Measurements from ENCODE around the gene PLCG1. TPM values are rescaled to one million over a fixed set of nuclear protein-coding genes. Genes with fewer than 3 reads are reported as not detected.

Gene PLCG1
- polyA plus RNA-seq, 4 donors, result 27.6 to 106 (median 51.2) TPM

DNA sequence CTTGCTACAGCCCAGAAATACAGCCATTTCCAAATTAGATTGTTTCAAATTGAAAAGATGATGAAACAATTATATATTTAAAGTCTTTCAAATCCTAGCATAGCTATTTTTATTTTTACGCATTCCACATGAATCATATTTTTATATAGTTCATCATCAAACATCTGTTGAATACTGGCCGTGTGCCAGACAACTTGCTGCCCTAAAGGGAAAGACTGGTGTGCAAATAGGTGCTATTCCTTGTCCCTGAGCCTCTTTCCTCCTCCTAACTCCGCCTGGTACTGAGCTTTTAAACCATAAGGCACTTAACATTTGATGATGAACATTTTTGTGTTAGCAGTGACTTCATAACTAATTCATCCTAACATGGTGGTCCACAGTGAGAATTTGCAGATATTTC is 18.7 kb upstream of the PLCG1 start:
- WGBS, 3 donors, result 77 to 81% (median 79%) methylated on average over 3 of the region's 3 CpGs
- FAIRE-seq, result no peak
- no peaks in the 10 kb centered on the region for H3K9me3 ChIP-seq (ENCODE audit: control insufficient read depth in 2 of 2, insufficient read depth in 1 of 2, low read depth in 1 of 2, low read length in 1 of 2)
- H3K4me1 ChIP-seq (ENCODE audit: control insufficient read depth in 3 of 3, insufficient read depth in 2 of 3, low read depth in 1 of 3, low read length in 2 of 3), result peaks cover 0 to 1% (median 0%) of the 10 kb centered on the region in 3 donors
- H3K27me3 ChIP-seq (ENCODE audit: control insufficient read depth in 3 of 3, insufficient read depth in 3 of 3, low read length in 3 of 3), result no peaks in the 10 kb centered on the region
- no peak overlapping the region for H3K4me3 ChIP-seq (ENCODE audit: low read depth in 1 of 3, low read length in 3 of 3)
- H3K27ac ChIP-seq (ENCODE audit: low read depth in 1 of 3, low read length in 2 of 3), result no peak overlapping the region
- peaks cover 44 to 62% (median 45%) of the 10 kb centered on the region in 3 donors for H3K36me3 ChIP-seq (ENCODE audit: control insufficient read depth in 3 of 3, insufficient read depth in 2 of 3, low read depth in 1 of 3, low read length in 3 of 3)
- no peak for DNase-seq

DNA sequence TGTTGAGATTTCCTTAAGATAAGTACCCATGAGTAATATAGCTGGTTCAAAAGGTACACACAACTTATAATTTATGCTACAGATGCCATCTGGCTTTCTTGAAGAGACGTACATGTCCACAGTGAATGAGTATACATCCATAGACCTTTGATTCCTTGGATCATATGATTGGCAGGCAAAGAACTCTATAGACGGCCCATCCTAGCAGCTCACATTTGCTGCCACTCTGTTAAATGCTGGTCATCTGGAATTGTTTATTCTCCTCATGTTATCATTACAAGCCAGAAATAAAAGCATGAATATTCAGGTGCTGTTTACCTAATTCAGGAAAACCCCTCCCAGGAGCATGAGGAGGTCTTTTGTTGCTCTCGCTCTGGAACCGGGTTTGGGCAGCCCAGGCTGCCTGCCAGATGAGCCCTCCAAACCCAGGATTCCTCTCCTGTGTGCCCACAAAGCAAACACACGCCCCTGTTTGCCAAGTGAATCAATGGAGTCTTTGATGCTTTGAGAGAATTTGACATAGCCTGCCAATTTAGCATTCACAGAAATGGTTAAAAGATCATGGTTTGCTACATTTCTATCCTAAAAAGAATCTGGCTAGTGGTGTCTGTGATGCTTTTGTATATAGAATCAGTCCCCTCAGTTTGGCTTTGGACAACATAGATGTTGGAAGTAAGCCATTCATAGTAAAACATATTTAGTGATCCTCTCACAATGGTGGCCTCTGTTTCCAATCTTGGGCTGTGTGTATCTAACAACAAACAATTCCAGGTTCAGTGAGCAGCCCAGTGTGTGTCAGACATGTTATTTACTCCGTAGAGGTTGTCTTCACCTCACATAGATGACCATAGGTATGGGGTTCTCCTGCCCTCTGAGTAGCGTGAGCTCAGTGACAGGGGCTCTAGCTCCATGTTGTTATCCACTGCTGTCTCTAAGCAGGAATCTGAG is 17.5 kb upstream of the PLCG1 start:
- Histone ChIP-seq H3K27ac (ENCODE audit: low read depth in 1 of 3, low read length in 2 of 3) (no peak overlapping the region), H3K36me3 (ENCODE audit: control insufficient read depth in 3 of 3, insufficient read depth in 2 of 3, low read depth in 1 of 3, low read length in 3 of 3) (peaks cover 36 to 56% (median 44%) of the 10 kb centered on the region in 3 donors)
- WGBS, 3 donors, result 63 to 76% (median 73%) methylated on average over 7 of the region's 7 CpGs

DNA sequence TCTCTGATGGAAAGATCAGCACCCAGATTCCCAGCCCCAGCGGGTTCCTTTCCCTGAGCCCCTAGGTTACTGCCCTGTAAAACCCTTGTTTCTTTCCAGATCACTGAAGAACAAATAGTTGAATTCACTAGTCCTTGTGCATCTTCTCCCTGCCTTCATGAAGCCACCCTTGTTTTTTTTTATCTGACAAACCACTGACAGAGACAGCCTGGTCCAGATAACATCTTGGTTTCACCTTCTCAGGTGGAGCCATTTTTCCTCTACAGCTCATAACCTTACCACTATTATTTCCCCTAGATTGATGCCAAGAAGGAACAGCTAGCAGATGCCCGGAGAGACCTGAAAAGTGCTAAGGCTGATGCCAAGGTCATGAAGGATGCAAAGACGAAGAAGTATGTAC is 15.9 kb upstream of the PLCG1 start:
- Histone ChIP-seq H3K27me3 (ENCODE audit: control insufficient read depth in 3 of 3, insufficient read depth in 3 of 3, low read length in 3 of 3) (no peaks in the 10 kb centered on the region), H3K27ac (ENCODE audit: low read depth in 1 of 3, low read length in 2 of 3) (no peak overlapping the region), H3K4me1 (ENCODE audit: control insufficient read depth in 3 of 3, insufficient read depth in 2 of 3, low read depth in 1 of 3, low read length in 2 of 3) (peaks cover 0 to 18% (median 7%) of the 10 kb centered on the region in 3 donors), H3K36me3 (ENCODE audit: control insufficient read depth in 3 of 3, insufficient read depth in 2 of 3, low read depth in 1 of 3, low read length in 3 of 3) (peaks cover 24 to 52% (median 46%) of the 10 kb centered on the region in 3 donors), H3K4me3 (ENCODE audit: low read depth in 1 of 3, low read length in 3 of 3) (no peak overlapping the region), H3K9me3 (ENCODE audit: control insufficient read depth in 2 of 2, insufficient read depth in 1 of 2, low read depth in 1 of 2, low read length in 1 of 2) (no peaks in the 10 kb centered on the region)
- no peak for FAIRE-seq
- DNase-seq, result no peak
- 93 to 95% (median 94%) methylated on average over 3 of the region's 3 CpGs for WGBS, 3 donors

More for the DNA sequence above, 17.5 kb upstream of the PLCG1 start:
- no peak overlapping the region for H3K4me3 ChIP-seq (ENCODE audit: low read depth in 1 of 3, low read length in 3 of 3)
- no peaks in the 10 kb centered on the region for H3K27me3 ChIP-seq (ENCODE audit: control insufficient read depth in 3 of 3, insufficient read depth in 3 of 3, low read length in 3 of 3)
- DNase-seq, result peak in 1 of 2 donors; percentile 52
- peaks cover 0 to 6% (median 4%) of the 10 kb centered on the region in 3 donors for H3K4me1 ChIP-seq (ENCODE audit: control insufficient read depth in 3 of 3, insufficient read depth in 2 of 3, low read depth in 1 of 3, low read length in 2 of 3)
- no peak for FAIRE-seq
- H3K9me3 ChIP-seq (ENCODE audit: control insufficient read depth in 2 of 2, insufficient read depth in 1 of 2, low read depth in 1 of 2, low read length in 1 of 2), result no peaks in the 10 kb centered on the region

DNA sequence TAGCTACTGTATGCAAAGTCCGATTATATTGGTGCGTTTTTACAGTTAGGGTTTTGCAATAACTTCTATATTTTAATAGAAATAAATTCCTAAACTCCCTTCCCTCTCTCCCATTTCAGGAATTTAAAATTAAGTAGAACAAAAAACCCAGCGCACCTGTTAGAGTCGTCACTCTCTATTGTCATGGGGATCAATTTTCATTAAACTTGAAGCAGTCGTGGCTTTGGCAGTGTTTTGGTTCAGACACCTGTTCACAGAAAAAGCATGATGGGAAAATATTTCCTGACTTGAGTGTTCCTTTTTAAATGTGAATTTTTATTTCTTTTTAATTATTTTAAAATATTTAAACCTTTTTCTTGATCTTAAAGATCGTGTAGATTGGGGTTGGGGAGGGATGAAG is 13.7 kb upstream of the PLCG1 start:
- DNase-seq, result no peak
- peaks cover 21 to 40% (median 39%) of the 10 kb centered on the region in 3 donors for H3K36me3 ChIP-seq (ENCODE audit: control insufficient read depth in 3 of 3, insufficient read depth in 2 of 3, low read depth in 1 of 3, low read length in 3 of 3)
- WGBS, 3 donors, result 78 to 88% (median 86%) methylated on average over 6 of the region's 6 CpGs
- FAIRE-seq, result no peak
- peaks cover 0 to 18% (median 7%) of the 10 kb centered on the region in 3 donors for H3K4me1 ChIP-seq (ENCODE audit: control insufficient read depth in 3 of 3, insufficient read depth in 2 of 3, low read depth in 1 of 3, low read length in 2 of 3)
- no peak overlapping the region for H3K4me3 ChIP-seq (ENCODE audit: low read depth in 1 of 3, low read length in 3 of 3)
- H3K27me3 ChIP-seq (ENCODE audit: control insufficient read depth in 3 of 3, insufficient read depth in 3 of 3, low read length in 3 of 3), result no peaks in the 10 kb centered on the region
- no peaks in the 10 kb centered on the region for H3K9me3 ChIP-seq (ENCODE audit: control insufficient read depth in 2 of 2, insufficient read depth in 1 of 2, low read depth in 1 of 2, low read length in 1 of 2)
- H3K27ac ChIP-seq (ENCODE audit: low read depth in 1 of 3, low read length in 2 of 3), result peak overlapping the region in 1 of 3 donors; percentile 24

DNA sequence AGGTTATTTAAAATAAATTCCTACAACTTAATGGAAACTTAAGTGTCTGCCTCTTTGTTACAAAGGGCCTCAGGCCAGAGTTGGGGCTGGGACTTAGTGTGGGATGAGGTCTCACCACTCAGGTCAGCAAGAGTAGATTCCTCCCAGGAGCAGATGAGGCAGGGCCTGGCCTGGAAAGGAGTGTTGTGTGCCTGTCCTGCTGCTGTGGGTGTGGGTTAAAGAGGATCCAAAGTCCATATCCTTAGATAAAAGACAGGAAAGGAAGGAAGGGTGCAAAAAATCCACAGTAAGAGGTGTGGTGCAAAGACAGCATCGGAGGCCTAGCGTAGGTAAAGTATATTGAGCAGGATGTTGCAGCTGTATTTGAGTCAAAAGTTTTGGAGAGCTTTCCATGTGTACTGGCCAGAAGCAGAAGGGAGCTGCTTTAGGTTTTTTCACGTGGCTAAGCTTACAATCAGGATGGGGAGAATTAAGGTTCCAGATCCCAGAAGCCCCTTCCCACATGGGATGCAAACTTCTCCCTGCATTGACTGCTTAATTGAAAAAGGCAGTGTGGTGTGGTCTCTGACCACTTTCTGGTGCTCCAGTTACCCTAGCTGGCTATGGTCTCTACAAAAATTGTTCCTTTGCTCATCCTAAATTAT is 12.8 kb upstream of the PLCG1 start:
- DNase-seq (peak; percentile 78 to 90), FAIRE-seq (no peak)
- Histone ChIP-seq H3K27ac (ENCODE audit: low read depth in 1 of 3, low read length in 2 of 3) (peak overlapping the region; percentile 34 to 73 (median 66)), H3K4me3 (ENCODE audit: low read depth in 1 of 3, low read length in 3 of 3) (no peak overlapping the region), H3K9me3 (ENCODE audit: control insufficient read depth in 2 of 2, insufficient read depth in 1 of 2, low read depth in 1 of 2, low read length in 1 of 2) (no peaks in the 10 kb centered on the region), H3K36me3 (ENCODE audit: control insufficient read depth in 3 of 3, insufficient read depth in 2 of 3, low read depth in 1 of 3, low read length in 3 of 3) (peaks cover 20 to 40% (median 37%) of the 10 kb centered on the region in 3 donors), H3K27me3 (ENCODE audit: control insufficient read depth in 3 of 3, insufficient read depth in 3 of 3, low read length in 3 of 3) (no peaks in the 10 kb centered on the region), H3K4me1 (ENCODE audit: control insufficient read depth in 3 of 3, insufficient read depth in 2 of 3, low read depth in 1 of 3, low read length in 2 of 3) (peaks cover 0 to 18% (median 7%) of the 10 kb centered on the region in 3 donors)
- WGBS, 3 donors, result 27 to 60% (median 46%) methylated on average over 3 of the region's 3 CpGs

DNA sequence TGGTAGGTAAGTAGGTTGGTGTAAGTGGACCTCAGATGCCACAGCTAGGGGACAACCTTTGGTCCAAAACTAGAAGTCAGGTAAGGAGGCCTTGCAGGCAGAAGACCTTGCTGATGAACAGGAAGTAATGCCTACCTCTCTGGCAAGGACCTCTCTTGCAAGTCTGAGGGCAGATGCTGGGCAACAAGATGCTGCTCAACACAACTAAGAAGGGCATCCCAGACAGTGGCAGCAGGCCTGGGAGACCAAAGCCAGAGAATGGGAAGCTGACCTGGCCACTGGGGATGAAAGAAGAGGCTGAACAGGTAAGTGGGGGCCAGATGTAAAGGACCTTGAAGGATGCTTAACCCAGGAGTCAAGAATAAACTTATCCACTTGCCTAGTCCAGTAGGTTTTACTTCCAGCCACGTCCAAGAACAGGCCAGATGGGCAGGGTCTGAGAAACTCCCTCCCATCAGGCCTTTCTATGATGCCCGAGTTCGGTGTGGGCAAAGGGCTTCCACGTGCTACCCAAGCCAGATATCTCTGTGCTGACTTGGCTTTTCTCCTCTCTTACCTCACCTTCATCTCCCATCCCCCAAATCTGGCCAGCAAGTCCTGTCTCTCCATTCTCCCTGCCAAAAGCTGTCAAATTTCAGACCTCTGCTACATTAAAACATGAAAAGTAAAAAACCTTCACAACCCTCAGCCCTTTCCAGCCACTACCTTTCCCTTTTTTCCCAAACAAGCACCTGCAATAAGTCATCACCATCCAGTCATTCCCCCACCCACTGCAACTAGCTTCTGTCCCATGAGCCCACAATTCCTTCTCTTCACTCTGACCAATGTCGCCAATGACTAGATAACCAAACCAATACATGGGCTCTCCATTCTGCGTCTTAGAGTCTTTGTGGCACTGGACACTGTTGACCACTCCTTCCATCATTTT is 11.5 kb upstream of the PLCG1 start:
- no peak for FAIRE-seq
- Histone ChIP-seq H3K4me1 (ENCODE audit: control insufficient read depth in 3 of 3, insufficient read depth in 2 of 3, low read depth in 1 of 3, low read length in 2 of 3) (peaks cover 0 to 18% (median 7%) of the 10 kb centered on the region in 3 donors), H3K27ac (ENCODE audit: low read depth in 1 of 3, low read length in 2 of 3) (peak overlapping the region in 1 of 3 donors; percentile 66), H3K9me3 (ENCODE audit: control insufficient read depth in 2 of 2, insufficient read depth in 1 of 2, low read depth in 1 of 2, low read length in 1 of 2) (no peaks in the 10 kb centered on the region), H3K4me3 (ENCODE audit: low read depth in 1 of 3, low read length in 3 of 3) (no peak overlapping the region), H3K36me3 (ENCODE audit: control insufficient read depth in 3 of 3, insufficient read depth in 2 of 3, low read depth in 1 of 3, low read length in 3 of 3) (peaks cover 16 to 37% (median 31%) of the 10 kb centered on the region in 3 donors), H3K27me3 (ENCODE audit: control insufficient read depth in 3 of 3, insufficient read depth in 3 of 3, low read length in 3 of 3) (no peaks in the 10 kb centered on the region)
- peak in 1 of 2 donors; percentile 55 for DNase-seq
- 72 to 90% (median 78%) methylated on average over 6 of the region's 6 CpGs for WGBS, 3 donors

DNA sequence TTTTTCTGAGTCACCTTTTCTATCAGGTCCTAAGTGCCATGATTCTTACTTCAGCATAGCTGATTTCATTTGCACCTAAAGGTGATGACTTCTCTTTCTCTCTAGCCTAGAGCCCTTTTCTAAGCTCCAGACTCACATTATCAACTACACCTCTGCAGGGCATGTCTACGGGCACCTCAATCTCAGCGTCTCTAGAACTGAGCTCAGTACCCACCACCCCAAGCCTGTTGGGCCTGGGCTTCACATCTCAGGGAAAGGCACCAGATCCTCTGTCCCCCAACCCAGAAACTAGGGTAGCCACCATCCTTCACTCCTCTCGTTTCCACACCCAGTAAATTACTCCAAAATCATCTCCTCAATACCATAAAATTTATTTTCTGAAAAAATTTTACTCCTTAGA is 10.6 kb upstream of the PLCG1 start:
- no peak overlapping the region for H3K27ac ChIP-seq (ENCODE audit: low read depth in 1 of 3, low read length in 2 of 3)
- no peak for DNase-seq
- no peaks in the 10 kb centered on the region for H3K9me3 ChIP-seq (ENCODE audit: control insufficient read depth in 2 of 2, insufficient read depth in 1 of 2, low read depth in 1 of 2, low read length in 1 of 2)
- peaks cover 9 to 29% (median 23%) of the 10 kb centered on the region in 3 donors for H3K36me3 ChIP-seq (ENCODE audit: control insufficient read depth in 3 of 3, insufficient read depth in 2 of 3, low read depth in 1 of 3, low read length in 3 of 3)
- 88 to 94% (median 92%) methylated on average over 3 of the region's 3 CpGs for WGBS, 3 donors
- FAIRE-seq, result no peak
- H3K27me3 ChIP-seq (ENCODE audit: control insufficient read depth in 3 of 3, insufficient read depth in 3 of 3, low read length in 3 of 3), result no peaks in the 10 kb centered on the region
- no peak overlapping the region for H3K4me3 ChIP-seq (ENCODE audit: low read depth in 1 of 3, low read length in 3 of 3)
- peaks cover 0 to 18% (median 7%) of the 10 kb centered on the region in 3 donors for H3K4me1 ChIP-seq (ENCODE audit: control insufficient read depth in 3 of 3, insufficient read depth in 2 of 3, low read depth in 1 of 3, low read length in 2 of 3)

All from small intestine (tissue), 7 donors.